Thoracic aorta (tissue), 2 donors: ENCODE results near the gene XPO1. TPM values are rescaled to one million over a fixed set of nuclear protein-coding genes. Genes with fewer than 3 reads are reported as not detected.
"Not testable (repeated sequence)": the region's sequence is repeated elsewhere in the genome, so short reads cannot be mapped to it uniquely, and the experiment has no call there.

Source experiments
- ATAC-seq: fragments of 150-250 bp; one replicate; pipeline ENCODE4 v1.8.0; 2017; ENCODE audit warnings: low read depth; ENCODE audit not compliant: insufficient number of reproducible peaks, low FRiP score
- DNase-seq: peaks from one replicate; pipeline ENCODE4 v3.0.0-alpha.2; 2020; ENCODE audit warnings: low spot score
- H3K27ac ChIP-seq, 2 donors: fragments of 200-600 bp; sonication (generic); 1 replicate in 1 of 2; 2 replicates in 1 of 2; pipeline ENCODE4 v1.5.1; 2016; ENCODE audit warnings: mild to moderate bottlenecking in 2 of 2, moderate library complexity in 2 of 2
- H3K27me3 ChIP-seq: fragments of 200-600 bp; sonication (generic); replicated peaks from 2 replicates; pipeline ENCODE4 v1.6.0; 2016; ENCODE audit warnings: mild to moderate bottlenecking; ENCODE audit not compliant: insufficient read depth
- H3K36me3 ChIP-seq: fragments of 200-600 bp; sonication (generic); one replicate; pipeline ENCODE4 v1.5.1; 2016
- H3K4me1 ChIP-seq, 2 donors: fragments of 200-600 bp; sonication (generic); 1 replicate in 1 of 2; 2 replicates in 1 of 2; pipeline versions ENCODE4 v1.5.1 to v1.6.0; 2016; ENCODE audit warnings: low read depth in 2 of 2, mild to moderate bottlenecking in 1 of 2; ENCODE audit not compliant: control insufficient read depth in 1 of 2
- H3K4me3 ChIP-seq: fragments of 200-600 bp; sonication (generic); 2 replicates; pipeline ENCODE4 v1.5.1; 2016; ENCODE audit warnings: mild to moderate bottlenecking
- H3K9me3 ChIP-seq: fragments of 200-600 bp; sonication (generic); 2 replicates; pipeline ENCODE4 v1.5.1; 2016
- total RNA-seq, 2 donors: library from RNA; depleted of rRNA; stranded (reverse); fragments of >200 nt; gene quantifications; one replicate each; pipeline versions ENCODE4 v1.1.0 to v1.2.3, GENCODE V29; 2016
- TF ChIP-seq, protein P1 (sequence below): fragments of 200-600 bp; sonication (generic); IDR thresholded peaks from one replicate; pipeline ENCODE4 v1.5.1; 2019; ENCODE audit warnings: antibody characterized with exemption

Gene XPO1
- total RNA-seq, 2 donors from 2014 or later = 43.3 to 117 TPM

DNA sequence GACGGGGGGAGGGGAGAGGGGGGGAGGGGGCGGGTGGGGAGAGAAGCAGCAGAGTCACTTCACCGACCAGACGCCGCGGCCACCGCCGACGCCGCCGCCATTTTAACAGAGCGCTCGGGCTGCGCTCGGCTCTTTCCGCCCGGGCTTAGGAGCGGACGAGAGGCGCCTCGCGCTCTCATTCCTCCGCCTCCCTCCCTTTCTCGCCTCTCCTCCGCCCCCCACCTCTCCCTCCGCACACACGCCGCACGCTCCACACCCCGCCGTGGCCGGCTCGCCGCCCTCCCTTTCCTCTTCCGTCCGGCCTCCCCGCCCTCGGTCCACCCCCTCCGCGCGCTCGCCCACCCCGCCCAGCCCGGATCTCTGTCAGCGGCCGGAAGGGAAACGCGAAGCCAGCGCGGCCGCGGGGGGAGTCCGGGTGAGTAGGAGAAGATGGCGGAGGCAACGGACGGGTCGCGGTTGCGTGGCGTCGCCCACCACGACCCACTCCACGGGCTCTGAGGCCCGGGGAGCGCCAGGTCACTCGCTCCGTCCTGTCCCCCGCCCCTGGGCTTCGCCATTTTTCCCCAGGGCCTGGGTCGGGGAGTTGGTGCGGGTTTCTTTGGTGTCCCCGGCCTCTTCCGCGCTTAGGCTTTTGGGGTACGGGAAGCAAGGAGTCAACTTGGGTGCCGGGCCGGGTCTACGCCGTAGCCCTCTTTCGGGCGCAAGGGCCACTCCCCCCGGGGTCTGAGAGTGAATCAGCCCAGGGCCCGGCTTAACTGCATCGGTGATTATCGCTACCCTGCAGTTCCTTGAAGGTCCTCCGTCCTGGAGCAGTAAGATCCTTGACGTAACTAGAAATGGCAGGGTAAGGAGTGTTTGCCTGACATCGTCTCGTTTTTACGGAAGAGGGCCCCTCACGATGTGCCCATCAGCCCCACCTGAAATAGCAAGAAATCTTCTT, 66.9 kb downstream of the XPO1 start, which contains the start of gene USP34:
Gene USP34 (minus strand): TSS at position 123 of the 940 bp plus-strand sequence. CDS start 395 bp downstream, outside the sequence.
- Histone ChIP-seq H3K9me3 (no peaks in the 10 kb centered on the region), H3K4me3 (peak within 1 kb of the TSS; percentile 100), H3K4me1 (peaks cover 3 to 33% of the 10 kb centered on the region in 2 donors), H3K36me3 (no peaks in the 10 kb centered on the region), H3K27ac (peak within 1 kb of the TSS; percentile 99), H3K27me3 (no peaks in the 10 kb centered on the region)
- DNase-seq (peak; percentile 86), ATAC-seq (peak; percentile 92)
- TF ChIP-seq, protein P1, sequence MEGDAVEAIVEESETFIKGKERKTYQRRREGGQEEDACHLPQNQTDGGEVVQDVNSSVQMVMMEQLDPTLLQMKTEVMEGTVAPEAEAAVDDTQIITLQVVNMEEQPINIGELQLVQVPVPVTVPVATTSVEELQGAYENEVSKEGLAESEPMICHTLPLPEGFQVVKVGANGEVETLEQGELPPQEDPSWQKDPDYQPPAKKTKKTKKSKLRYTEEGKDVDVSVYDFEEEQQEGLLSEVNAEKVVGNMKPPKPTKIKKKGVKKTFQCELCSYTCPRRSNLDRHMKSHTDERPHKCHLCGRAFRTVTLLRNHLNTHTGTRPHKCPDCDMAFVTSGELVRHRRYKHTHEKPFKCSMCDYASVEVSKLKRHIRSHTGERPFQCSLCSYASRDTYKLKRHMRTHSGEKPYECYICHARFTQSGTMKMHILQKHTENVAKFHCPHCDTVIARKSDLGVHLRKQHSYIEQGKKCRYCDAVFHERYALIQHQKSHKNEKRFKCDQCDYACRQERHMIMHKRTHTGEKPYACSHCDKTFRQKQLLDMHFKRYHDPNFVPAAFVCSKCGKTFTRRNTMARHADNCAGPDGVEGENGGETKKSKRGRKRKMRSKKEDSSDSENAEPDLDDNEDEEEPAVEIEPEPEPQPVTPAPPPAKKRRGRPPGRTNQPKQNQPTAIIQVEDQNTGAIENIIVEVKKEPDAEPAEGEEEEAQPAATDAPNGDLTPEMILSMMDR = no peak

DNA sequence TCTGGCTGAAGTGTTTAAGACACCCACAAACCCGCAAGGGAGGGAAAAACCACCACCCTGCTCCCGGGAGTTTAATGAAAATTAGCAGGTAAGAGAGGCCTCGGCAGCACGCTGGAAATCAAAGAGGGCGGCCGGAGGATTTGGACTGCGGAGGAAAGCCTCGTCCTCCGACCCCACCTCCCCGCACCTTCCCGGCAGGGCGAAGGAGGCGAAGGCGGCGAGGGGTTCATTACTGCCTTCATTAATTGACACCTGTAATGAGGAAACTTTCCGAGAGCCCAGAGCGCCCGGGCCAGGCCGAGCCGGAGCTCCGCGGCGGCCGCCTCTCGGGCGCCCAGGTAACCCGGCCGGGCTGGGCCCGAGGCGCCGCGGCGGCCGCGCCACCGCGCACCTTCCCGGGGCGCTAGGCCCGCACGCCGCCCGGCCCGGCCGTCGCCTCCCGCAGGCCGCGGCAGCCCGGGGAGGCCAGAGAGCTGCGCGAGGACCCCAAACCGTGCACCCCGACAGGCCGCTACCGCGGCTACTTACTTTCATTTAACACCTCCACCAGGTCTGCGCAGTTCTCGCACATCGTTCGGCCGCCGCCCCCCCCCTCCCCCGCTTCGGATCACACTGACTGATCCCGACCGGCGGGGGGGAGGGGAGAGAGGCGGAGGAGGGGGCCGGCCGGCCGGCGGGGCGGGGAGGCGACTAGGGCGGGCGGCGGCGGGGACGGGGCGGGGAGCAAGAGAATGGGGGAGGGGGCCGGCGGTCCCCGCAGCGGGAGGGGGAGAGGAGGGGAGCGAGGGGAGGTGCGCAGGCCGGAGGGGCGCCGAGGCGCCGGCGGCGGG, 67.8 kb downstream of the XPO1 start:
- peak; percentile 58 for ATAC-seq
- peak; percentile 61 for DNase-seq
- no peaks in the 10 kb centered on the region for H3K36me3 ChIP-seq
- TF ChIP-seq, protein P1 = no peak
- H3K27ac ChIP-seq = peak overlapping the region; percentile 79 to 89
- H3K4me1 ChIP-seq = peaks cover 3 to 33% of the 10 kb centered on the region in 2 donors
- H3K9me3 ChIP-seq = no peaks in the 10 kb centered on the region
- H3K4me3 ChIP-seq = peak overlapping the region; percentile 100
- no peaks in the 10 kb centered on the region for H3K27me3 ChIP-seq

DNA sequence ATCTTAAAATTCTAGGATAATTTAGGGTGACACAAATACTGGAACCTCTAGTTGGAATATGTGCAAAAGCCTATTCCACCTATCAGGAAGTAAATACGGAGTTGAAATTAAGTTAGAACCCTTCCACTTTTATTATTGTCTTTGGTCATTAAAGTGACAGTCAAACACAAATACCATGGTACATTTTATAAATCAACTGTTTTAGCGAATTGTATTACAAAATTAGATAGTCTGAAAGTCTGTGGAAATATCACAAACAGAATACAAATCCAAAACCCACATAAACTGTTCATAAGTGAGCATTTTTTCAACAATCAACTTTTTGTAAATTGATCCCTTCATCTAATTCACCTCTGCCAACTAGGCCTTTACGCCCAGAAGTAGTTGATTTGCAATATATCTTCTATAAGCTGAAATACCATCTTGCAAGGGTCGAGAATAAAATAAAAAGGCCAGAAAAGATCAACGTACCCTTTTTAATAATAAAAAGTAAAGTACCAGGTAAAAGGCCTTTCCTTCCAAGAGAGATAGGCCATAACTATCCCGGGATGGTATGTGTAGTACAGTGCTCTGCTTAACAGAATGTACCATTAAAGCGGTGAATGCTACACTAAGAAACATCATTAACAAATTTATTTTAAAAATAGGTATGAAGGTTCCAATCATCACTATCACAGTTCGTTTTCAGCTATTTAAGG, 68.6 kb downstream of the XPO1 start:
- no peak for DNase-seq
- H3K36me3 ChIP-seq = no peaks in the 10 kb centered on the region
- H3K27me3 ChIP-seq = no peaks in the 10 kb centered on the region
- TF ChIP-seq, protein P1 = no peak
- H3K4me1 ChIP-seq = peaks cover 3 to 33% of the 10 kb centered on the region in 2 donors
- H3K27ac ChIP-seq = peak overlapping the region; percentile 79 to 89
- no peaks in the 10 kb centered on the region for H3K9me3 ChIP-seq
- no peak for ATAC-seq
- peak overlapping the region; percentile 100 for H3K4me3 ChIP-seq

DNA sequence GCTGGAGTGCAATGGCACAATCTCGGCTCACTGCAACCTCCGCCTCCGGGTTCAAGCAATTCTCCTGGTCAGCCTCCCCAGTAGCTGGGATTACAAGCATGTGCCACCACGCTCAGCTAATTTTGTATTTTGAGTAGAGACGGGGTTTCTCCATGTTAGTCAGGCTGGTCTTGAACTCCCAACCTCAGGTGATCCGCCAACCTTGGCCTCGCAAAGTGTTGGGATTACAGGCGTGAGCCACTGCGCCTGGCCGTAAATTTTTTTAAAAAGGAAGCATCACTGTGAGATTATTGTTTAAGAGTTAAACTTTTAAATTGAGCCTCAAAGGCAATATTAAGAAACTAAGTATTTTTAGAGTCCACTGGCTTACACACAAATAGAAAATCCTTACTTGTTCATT, 69.9 kb downstream of the XPO1 start:
- H3K27me3 ChIP-seq, H3K36me3 ChIP-seq, H3K4me3 ChIP-seq, H3K9me3 ChIP-seq, DNase-seq, ATAC-seq, H3K27ac ChIP-seq: not testable (repeated sequence)
- peaks cover 3 to 33% of the 10 kb centered on the region in 2 donors for H3K4me1 ChIP-seq

DNA sequence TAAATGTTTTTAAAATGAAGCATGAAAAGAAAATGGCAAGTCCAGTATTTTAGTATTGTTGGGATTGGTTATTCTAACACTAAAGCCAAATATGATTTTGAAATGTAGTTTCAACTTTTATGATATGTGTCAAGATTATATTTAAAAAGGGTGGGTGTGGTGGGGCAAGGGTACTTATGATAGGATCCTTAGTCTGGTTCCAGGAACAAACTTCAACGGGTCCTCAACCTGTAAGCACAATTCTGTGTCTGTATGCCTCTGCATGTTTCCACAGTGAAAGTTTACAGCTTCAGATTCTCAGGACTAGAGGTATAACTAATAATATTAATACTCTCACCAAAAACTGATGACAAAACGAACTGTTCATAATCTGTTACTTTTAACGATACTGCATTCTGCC, 73.1 kb downstream of the XPO1 start:
- no peak for DNase-seq
- H3K4me1 ChIP-seq = peaks cover 0 to 28% of the 10 kb centered on the region in 2 donors

More for the DNA sequence above, 73.1 kb downstream of the XPO1 start:
- Histone ChIP-seq H3K27me3 (no peaks in the 10 kb centered on the region), H3K27ac (no peak overlapping the region), H3K9me3 (no peaks in the 10 kb centered on the region), H3K36me3 (no peaks in the 10 kb centered on the region), H3K4me3 (no peak overlapping the region)
- TF ChIP-seq, protein P1 = no peak
- ATAC-seq = no peak
